HepG2 (cell line): ENCODE data around the gene CDK10. TPM values are rescaled to one million over a fixed set of nuclear protein-coding genes. Genes with fewer than 3 reads are reported as not detected.

Experiments
- CEBPG ChIP-seq: IDR thresholded peaks from 2 replicates; pipeline ENCODE4 v1.6.1; 2016
- EHMT2 ChIP-seq: fragments of 200-600 bp; sonication (generic); IDR thresholded peaks from 2 replicates; pipeline ENCODE4 v1.7.0; 2017; ENCODE audit warnings: antibody characterized with exemption, low read depth, low read length, borderline replicate concordance
- ETV6 ChIP-seq: sonication (generic); formaldehyde crosslinking; conservative IDR thresholded peaks from 2 replicates; pipeline ENCODE4 v1.4.0; 2020; ENCODE audit warnings: missing genetic modification reagents
- FOXJ3 ChIP-seq: sonication (generic); formaldehyde crosslinking; IDR thresholded peaks from 2 replicates; pipeline ENCODE4 v1.4.0; 2020; ENCODE audit warnings: missing genetic modification reagents, mild to moderate bottlenecking, borderline replicate concordance
- KDM1A ChIP-seq: IDR thresholded peaks from 2 replicates; pipeline ENCODE4 v1.6.1; 2016; ENCODE audit warnings: missing compliant biosample characterization
- SNAPC2 ChIP-seq: sonication (generic); formaldehyde crosslinking; IDR thresholded peaks from 2 replicates; pipeline ENCODE4 v1.8.1; 2022; ENCODE audit warnings: mild to moderate bottlenecking, missing genetic modification reagents
- SOX5 ChIP-seq: IDR thresholded peaks from 2 replicates; pipeline ENCODE4 v1.6.1; 2016; ENCODE audit warnings: borderline replicate concordance
- SPEN ChIP-seq: sonication (generic); formaldehyde crosslinking; IDR thresholded peaks from 2 replicates; pipeline ENCODE4 v1.5.1; 2020; ENCODE audit warnings: low read depth, mild to moderate bottlenecking, missing genetic modification reagents
- SUZ12 ChIP-seq: fragments of 150-350 bp; IDR thresholded peaks from 2 replicates; pipeline ENCODE4 v1.6.1; 2014; ENCODE audit warnings: low read depth, low read length
- ZNF546 ChIP-seq: sonication (generic); formaldehyde crosslinking; conservative IDR thresholded peaks from 2 replicates; pipeline ENCODE4 v1.8.1; 2023; ENCODE audit warnings: mild to moderate bottlenecking, missing genetic modification reagents
- ZNF549 ChIP-seq: sonication (generic); formaldehyde crosslinking; IDR thresholded peaks from 2 replicates; pipeline ENCODE4 v1.5.0; 2020; ENCODE audit warnings: missing genetic modification reagents
- ZNF768 ChIP-seq: sonication (generic); formaldehyde crosslinking; IDR thresholded peaks from 2 replicates; pipeline ENCODE4 v1.4.0; 2020; ENCODE audit warnings: missing genetic modification reagents
- ZNF792 ChIP-seq: IDR thresholded peaks from 2 replicates; pipeline ENCODE4 v1.6.1; 2016
- ZNF879 ChIP-seq: sonication (generic); formaldehyde crosslinking; IDR thresholded peaks from 2 replicates; pipeline ENCODE4 v1.8.1; 2023; ENCODE audit warnings: missing genetic modification reagents
- polyA plus RNA-seq, 8 experiments: library from polyadenylated mRNA; depleted of rRNA in 3 of 8; stranded (reverse) in 7 of 8; unstranded in 1 of 8; fragments of >200 nt; fragmentation: Illumina TruSeq in 4 of 8; extraction: Trizol in 4 of 8; gene quantifications; 2 replicates each; pipeline versions ENCODE4 v1.2.1 to v1.2.3, GENCODE V29; 2011 to 2016; ENCODE audit warnings: low read depth in 4 of 8, missing spikeins in 1 of 8, mixed read lengths in 1 of 8; ENCODE audit not compliant: insufficient read depth in 1 of 8
- total RNA-seq, 5 experiments: library from RNA; depleted of rRNA; stranded (reverse); fragments of >200 nt; fragmentation: Illumina TruSeq; extraction: Trizol; gene quantifications; 2 replicates each; pipeline ENCODE4 v1.2.3, GENCODE V29; 2016; ENCODE audit warnings: low read depth in 1 of 5
- TF ChIP-seq, protein P1 (sequence below): sonication (generic); formaldehyde crosslinking; IDR thresholded peaks from 2 replicates; pipeline ENCODE4 v1.5.0; 2020; ENCODE audit warnings: mild to moderate bottlenecking, missing genetic modification reagents, moderate library complexity
- TF ChIP-seq, protein P2 (sequence below): sonication (generic); formaldehyde crosslinking; IDR thresholded peaks from 2 replicates; pipeline ENCODE4 v1.5.1; 2020; ENCODE audit warnings: mild to moderate bottlenecking, moderate library complexity, missing genetic modification reagents
- TF ChIP-seq, protein P3 (sequence below): sonication (generic); formaldehyde crosslinking; IDR thresholded peaks from 2 replicates; pipeline ENCODE4 v1.5.0; 2020; ENCODE audit warnings: mild to moderate bottlenecking, missing genetic modification reagents

The CDK10 gene
- total and polyA plus RNA-seq, 2 of the 13 experiments (the other 11 are each of a cell fraction or from before 2014, with no cell fraction given), result 2.5 to 3.9 TPM

DNA sequence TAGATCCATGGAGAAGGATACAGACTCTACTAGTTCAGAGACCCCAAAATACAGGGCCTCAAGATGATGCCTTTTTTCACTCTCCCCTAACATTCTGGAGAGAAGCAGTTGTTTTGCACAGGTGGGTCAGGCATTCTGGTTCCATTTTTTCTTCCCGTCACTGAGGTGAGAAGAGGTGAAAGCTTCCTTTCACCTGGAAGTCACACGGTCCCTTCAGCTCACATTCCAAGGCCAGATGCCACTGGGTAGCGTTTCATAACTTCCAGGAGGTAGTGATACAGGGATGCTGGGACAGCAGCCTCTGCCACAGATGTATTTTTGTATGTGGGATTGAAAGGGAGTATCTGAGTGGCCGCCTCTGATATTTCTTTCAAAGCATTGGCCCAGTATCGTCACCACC is 1.9 kb downstream of the CDK10 start (continued):
- TF ChIP-seq, protein P1, sequence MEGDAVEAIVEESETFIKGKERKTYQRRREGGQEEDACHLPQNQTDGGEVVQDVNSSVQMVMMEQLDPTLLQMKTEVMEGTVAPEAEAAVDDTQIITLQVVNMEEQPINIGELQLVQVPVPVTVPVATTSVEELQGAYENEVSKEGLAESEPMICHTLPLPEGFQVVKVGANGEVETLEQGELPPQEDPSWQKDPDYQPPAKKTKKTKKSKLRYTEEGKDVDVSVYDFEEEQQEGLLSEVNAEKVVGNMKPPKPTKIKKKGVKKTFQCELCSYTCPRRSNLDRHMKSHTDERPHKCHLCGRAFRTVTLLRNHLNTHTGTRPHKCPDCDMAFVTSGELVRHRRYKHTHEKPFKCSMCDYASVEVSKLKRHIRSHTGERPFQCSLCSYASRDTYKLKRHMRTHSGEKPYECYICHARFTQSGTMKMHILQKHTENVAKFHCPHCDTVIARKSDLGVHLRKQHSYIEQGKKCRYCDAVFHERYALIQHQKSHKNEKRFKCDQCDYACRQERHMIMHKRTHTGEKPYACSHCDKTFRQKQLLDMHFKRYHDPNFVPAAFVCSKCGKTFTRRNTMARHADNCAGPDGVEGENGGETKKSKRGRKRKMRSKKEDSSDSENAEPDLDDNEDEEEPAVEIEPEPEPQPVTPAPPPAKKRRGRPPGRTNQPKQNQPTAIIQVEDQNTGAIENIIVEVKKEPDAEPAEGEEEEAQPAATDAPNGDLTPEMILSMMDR (CRISPR knock-in tag), result no peak
- TF ChIP-seq SOX5 (CRISPR knock-in tag) (no peak; the same call in 1 of the 2 replicates), SNAPC2 (peak; percentile 8; the same call in 1 of the 2 replicates), ZNF768 (CRISPR knock-in tag) (no peak), SUZ12 (no peak), ZNF546 (CRISPR knock-in tag) (no peak), FOXJ3 (CRISPR knock-in tag) (no peak), CEBPG (CRISPR knock-in tag) (no peak), ZNF879 (no peak), EHMT2 (no peak), SPEN (peak; percentile 19; the same call in 1 of the 2 replicates), ZNF792 (CRISPR knock-in tag) (0 out of 2 replicates have a peak, but pooled peaks have one; percentile 48), ZNF549 (CRISPR knock-in tag) (no peak), ETV6 (0 out of 2 replicates have a peak, but pooled peaks have one; percentile 18), KDM1A (0 out of 2 replicates have a peak, but pooled peaks have one; percentile 43)
- TF ChIP-seq, protein P2, sequence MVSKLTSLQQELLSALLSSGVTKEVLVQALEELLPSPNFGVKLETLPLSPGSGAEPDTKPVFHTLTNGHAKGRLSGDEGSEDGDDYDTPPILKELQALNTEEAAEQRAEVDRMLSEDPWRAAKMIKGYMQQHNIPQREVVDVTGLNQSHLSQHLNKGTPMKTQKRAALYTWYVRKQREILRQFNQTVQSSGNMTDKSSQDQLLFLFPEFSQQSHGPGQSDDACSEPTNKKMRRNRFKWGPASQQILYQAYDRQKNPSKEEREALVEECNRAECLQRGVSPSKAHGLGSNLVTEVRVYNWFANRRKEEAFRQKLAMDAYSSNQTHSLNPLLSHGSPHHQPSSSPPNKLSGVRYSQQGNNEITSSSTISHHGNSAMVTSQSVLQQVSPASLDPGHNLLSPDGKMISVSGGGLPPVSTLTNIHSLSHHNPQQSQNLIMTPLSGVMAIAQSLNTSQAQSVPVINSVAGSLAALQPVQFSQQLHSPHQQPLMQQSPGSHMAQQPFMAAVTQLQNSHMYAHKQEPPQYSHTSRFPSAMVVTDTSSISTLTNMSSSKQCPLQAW (CRISPR knock-in tag), result no peak
- TF ChIP-seq, protein P3, sequence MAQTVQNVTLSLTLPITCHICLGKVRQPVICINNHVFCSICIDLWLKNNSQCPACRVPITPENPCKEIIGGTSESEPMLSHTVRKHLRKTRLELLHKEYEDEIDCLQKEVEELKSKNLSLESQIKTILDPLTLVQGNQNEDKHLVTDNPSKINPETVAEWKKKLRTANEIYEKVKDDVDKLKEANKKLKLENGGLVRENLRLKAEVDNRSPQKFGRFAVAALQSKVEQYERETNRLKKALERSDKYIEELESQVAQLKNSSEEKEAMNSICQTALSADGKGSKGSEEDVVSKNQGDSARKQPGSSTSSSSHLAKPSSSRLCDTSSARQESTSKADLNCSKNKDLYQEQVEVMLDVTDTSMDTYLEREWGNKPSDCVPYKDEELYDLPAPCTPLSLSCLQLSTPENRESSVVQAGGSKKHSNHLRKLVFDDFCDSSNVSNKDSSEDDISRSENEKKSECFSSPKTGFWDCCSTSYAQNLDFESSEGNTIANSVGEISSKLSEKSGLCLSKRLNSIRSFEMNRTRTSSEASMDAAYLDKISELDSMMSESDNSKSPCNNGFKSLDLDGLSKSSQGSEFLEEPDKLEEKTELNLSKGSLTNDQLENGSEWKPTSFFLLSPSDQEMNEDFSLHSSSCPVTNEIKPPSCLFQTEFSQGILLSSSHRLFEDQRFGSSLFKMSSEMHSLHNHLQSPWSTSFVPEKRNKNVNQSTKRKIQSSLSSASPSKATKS (CRISPR knock-in tag), result 0 out of 2 replicates have a peak, but pooled peaks have one; percentile 19
